KOPT-K1 (cell line): Measurements from ENCODE around the gene CACNA2D3.

Source experiments
- H3K27ac ChIP-seq: fragments of 200-600 bp; sonication (generic); 2 replicates; pipeline ENCODE4 v1.5.1; 2016; ENCODE audit warnings: antibody characterized with exemption, mild to moderate bottlenecking, low read depth, low read length; ENCODE audit not compliant: poor library complexity, severe bottlenecking
- H3K36me3 ChIP-seq: fragments of 200-600 bp; sonication (generic); 2 replicates; pipeline ENCODE4 v1.5.1; 2017; ENCODE audit warnings: antibody characterized with exemption, mild to moderate bottlenecking, low read length, moderate library complexity; ENCODE audit not compliant: insufficient read depth
- H3K9me3 ChIP-seq: fragments of 200-600 bp; sonication (generic); 2 replicates; pipeline ENCODE4 v1.5.1; 2017; ENCODE audit warnings: antibody characterized with exemption, low read length, mild to moderate bottlenecking; ENCODE audit not compliant: insufficient read depth, poor library complexity, severe bottlenecking

The CACNA2D3 gene

GRCh38 chr3:54914180-54914579 lies 791.8 kb downstream of the CACNA2D3 start:
- H3K9me3 ChIP-seq: no peaks in the 10 kb centered on the region
- H3K27ac ChIP-seq: no peak overlapping the region
- H3K36me3 ChIP-seq: no peaks in the 10 kb centered on the region

GRCh38 chr3:54915181-54915580 lies 792.8 kb downstream of the CACNA2D3 start:
- Histone ChIP-seq H3K36me3 (no peaks in the 10 kb centered on the region), H3K27ac (no peak overlapping the region), H3K9me3 (no peaks in the 10 kb centered on the region)

- Histone ChIP-seq H3K9me3 (no peaks in the 10 kb centered on the region), H3K36me3 (no peaks in the 10 kb centered on the region), H3K27ac (no peak overlapping the region)
These were observed 793.6 kb downstream of the CACNA2D3 start for GRCh38 chr3:54915976-54916375.

GRCh38 chr3:54916732-54917131 lies 794.4 kb downstream of the CACNA2D3 start:
- H3K36me3 ChIP-seq: no peaks in the 10 kb centered on the region
- H3K27ac ChIP-seq: no peak overlapping the region
- H3K9me3 ChIP-seq: no peaks in the 10 kb centered on the region

- Histone ChIP-seq H3K27ac (no peak overlapping the region), H3K9me3 (no peaks in the 10 kb centered on the region), H3K36me3 (no peaks in the 10 kb centered on the region)
These were observed 794.8 kb downstream of the CACNA2D3 start for GRCh38 chr3:54917174-54917573.

- Histone ChIP-seq H3K27ac (no peak overlapping the region), H3K36me3 (no peaks in the 10 kb centered on the region), H3K9me3 (no peaks in the 10 kb centered on the region)
These were observed 795.5 kb downstream of the CACNA2D3 start for GRCh38 chr3:54917862-54918261.

GRCh38 chr3:54918516-54918915 lies 796.2 kb downstream of the CACNA2D3 start:
- no peaks in the 10 kb centered on the region for H3K36me3 ChIP-seq
- H3K9me3 ChIP-seq: no peaks in the 10 kb centered on the region
- H3K27ac ChIP-seq: no peak overlapping the region

- Histone ChIP-seq H3K27ac (no peak within 1 kb of the TSS), H3K36me3 (no peaks in the 10 kb centered on the region), H3K9me3 (no peaks in the 10 kb centered on the region)
These were observed 805.9 kb downstream of the CACNA2D3 start, which contains the start of gene LRTM1 for GRCh38 chr3:54928046-54928770. Gene LRTM1 (minus strand): TSS chr3:54928059. CDS start chr3:54927911, 148 bp downstream.

- Histone ChIP-seq H3K9me3 (no peaks in the 10 kb centered on the region), H3K36me3 (no peaks in the 10 kb centered on the region)
These were observed 808.8 kb downstream of the CACNA2D3 start for GRCh38 chr3:54931182-54931581.

GRCh38 chr3:54932606-54933005 lies 810.3 kb downstream of the CACNA2D3 start:
- no peaks in the 10 kb centered on the region for H3K36me3 ChIP-seq
- H3K27ac ChIP-seq: no peak overlapping the region
- no peaks in the 10 kb centered on the region for H3K9me3 ChIP-seq

More at GRCh38 chr3:54931182-54931581, 808.8 kb downstream of the CACNA2D3 start:
- no peak overlapping the region for H3K27ac ChIP-seq

- Histone ChIP-seq H3K27ac (no peak overlapping the region), H3K36me3 (no peaks in the 10 kb centered on the region), H3K9me3 (no peaks in the 10 kb centered on the region)
These were observed 813.5 kb downstream of the CACNA2D3 start for GRCh38 chr3:54935869-54936268.

- H3K9me3 ChIP-seq: no peaks in the 10 kb centered on the region
- H3K36me3 ChIP-seq: no peaks in the 10 kb centered on the region
- H3K27ac ChIP-seq: no peak overlapping the region
These were observed 814.2 kb downstream of the CACNA2D3 start for GRCh38 chr3:54936561-54936960.

- Histone ChIP-seq H3K9me3 (no peaks in the 10 kb centered on the region), H3K36me3 (no peaks in the 10 kb centered on the region), H3K27ac (no peak overlapping the region)
These were observed 817.4 kb downstream of the CACNA2D3 start for GRCh38 chr3:54939557-54940300.

GRCh38 chr3:54940971-54941370 lies 818.6 kb downstream of the CACNA2D3 start:
- H3K27ac ChIP-seq: no peak overlapping the region
- no peaks in the 10 kb centered on the region for H3K9me3 ChIP-seq
- H3K36me3 ChIP-seq: no peaks in the 10 kb centered on the region

GRCh38 chr3:54941690-54942362 lies 819.5 kb downstream of the CACNA2D3 start:
- H3K27ac ChIP-seq: no peak overlapping the region
- H3K9me3 ChIP-seq: no peaks in the 10 kb centered on the region
- H3K36me3 ChIP-seq: no peaks in the 10 kb centered on the region
